ENCODE results near the gene TMEM114.

The TMEM114 gene

DNA sequence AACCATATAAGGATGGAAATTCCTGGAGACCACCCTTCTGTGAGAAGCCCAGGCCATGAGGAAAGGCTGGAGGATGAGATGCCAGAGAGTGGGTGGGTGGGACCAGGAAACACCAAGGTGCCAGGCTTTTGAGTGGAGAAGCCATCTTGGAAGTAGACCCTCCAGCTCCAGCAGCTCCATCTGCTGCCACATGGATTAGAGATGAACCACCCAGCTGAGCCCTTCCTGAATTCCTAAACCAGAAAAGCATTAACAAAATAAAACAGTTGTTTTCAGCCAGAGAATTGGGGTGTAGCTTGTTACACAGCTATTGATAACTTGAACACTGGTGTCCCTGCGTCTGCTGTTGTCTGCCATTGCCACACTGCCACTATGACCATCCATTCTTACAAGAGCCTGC, 6.3 kb upstream of the TMEM114 start:
- H3K36me3 ChIP-seq (ENCODE audit: insufficient read depth, low read length) = no peaks in the 10 kb centered on the region
- TF ChIP-seq FOXP2 (optimal IDR thresholded peaks at IDR 0.05; ENCODE audit: control extremely low read depth, extremely low read length, insufficient read depth) (no peak), POLR2AphosphoS5 (IDR thresholded peaks at IDR 0.05; ENCODE audit: borderline replicate concordance, low read depth, low read length) (no peak), EZH2 (IDR thresholded peaks at IDR 0.05) (no peak)
- H3K27ac ChIP-seq = no peak overlapping the region
- no peak overlapping the region for H3K9ac ChIP-seq (ENCODE audit: insufficient read length)
- no peaks in the 10 kb centered on the region for H3K9me3 ChIP-seq (ENCODE audit: low read depth, low read length)
- DNase-seq (ENCODE audit: low read depth, low spot score) = no peak
- no peak overlapping the region for H3K4me3 ChIP-seq

DNA sequence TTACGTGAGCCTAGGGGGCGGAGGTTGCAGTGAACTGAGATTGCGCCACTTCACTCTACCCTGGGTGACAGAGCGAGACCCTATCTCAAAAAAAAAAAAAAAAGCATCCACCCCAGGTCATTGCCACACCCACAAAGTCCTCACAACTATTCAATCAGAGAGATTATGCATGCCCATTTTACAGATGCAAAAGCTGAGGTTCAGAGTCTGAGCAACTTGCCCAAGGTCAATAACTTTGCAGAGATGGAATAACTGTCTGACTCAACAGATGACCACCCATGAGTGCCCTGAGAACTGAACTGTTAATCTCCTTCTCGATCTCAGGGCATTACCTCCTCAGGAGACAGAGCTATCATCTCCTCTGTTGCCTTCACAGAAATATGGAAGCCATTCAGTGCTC, 5.5 kb upstream of the TMEM114 start:
- Histone ChIP-seq H3K9ac (ENCODE audit: insufficient read length) (no peak overlapping the region), H3K4me3 (no peak overlapping the region), H3K36me3 (ENCODE audit: insufficient read depth, low read length) (no peaks in the 10 kb centered on the region), H3K9me3 (ENCODE audit: low read depth, low read length) (no peaks in the 10 kb centered on the region), H3K27ac (no peak overlapping the region)
- TF ChIP-seq EZH2 (IDR thresholded peaks at IDR 0.05) (no peak), FOXP2 (optimal IDR thresholded peaks at IDR 0.05; ENCODE audit: control extremely low read depth, extremely low read length, insufficient read depth) (no peak), POLR2AphosphoS5 (IDR thresholded peaks at IDR 0.05; ENCODE audit: borderline replicate concordance, low read depth, low read length) (no peak)
- DNase-seq (ENCODE audit: low read depth, low spot score) = no peak

DNA sequence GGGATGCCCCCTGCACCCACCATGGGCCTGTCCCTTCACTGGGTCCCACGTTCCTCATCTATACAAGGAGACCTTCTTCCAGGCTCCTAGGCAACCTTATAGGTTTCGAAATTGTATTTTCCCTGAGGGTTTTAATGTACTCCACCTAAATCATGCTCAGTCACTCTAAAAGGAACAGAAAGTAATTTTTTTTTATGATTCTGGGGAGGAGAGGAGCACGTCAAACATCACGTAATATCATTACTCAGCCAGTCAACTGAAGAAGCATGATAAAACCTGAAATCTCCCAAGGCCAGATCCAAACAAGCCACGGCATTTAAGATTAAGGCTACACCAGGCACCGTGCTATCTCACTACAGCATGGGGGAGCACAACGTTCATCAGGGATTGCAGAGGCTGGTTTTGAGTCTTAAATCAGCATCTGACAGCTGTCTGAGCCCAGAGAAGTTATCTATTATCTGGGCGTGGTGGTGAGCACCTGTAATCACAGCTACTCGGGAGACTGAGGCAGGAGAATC, 3.9 kb upstream of the TMEM114 start:
- H3K27ac ChIP-seq = no peak overlapping the region
- H3K9me3 ChIP-seq (ENCODE audit: low read depth, low read length) = no peaks in the 10 kb centered on the region
- no peak for DNase-seq (ENCODE audit: low read depth, low spot score)
- H3K9ac ChIP-seq (ENCODE audit: insufficient read length) = no peak overlapping the region
- no peaks in the 10 kb centered on the region for H3K36me3 ChIP-seq (ENCODE audit: insufficient read depth, low read length)
- H3K4me3 ChIP-seq = no peak overlapping the region
- no peak for TF ChIP-seq POLR2AphosphoS5 (IDR thresholded peaks at IDR 0.05; ENCODE audit: borderline replicate concordance, low read depth, low read length)
- TF ChIP-seq FOXP2 (optimal IDR thresholded peaks at IDR 0.05; ENCODE audit: control extremely low read depth, extremely low read length, insufficient read depth) = no peak
- TF ChIP-seq EZH2 (IDR thresholded peaks at IDR 0.05) = no peak

DNA sequence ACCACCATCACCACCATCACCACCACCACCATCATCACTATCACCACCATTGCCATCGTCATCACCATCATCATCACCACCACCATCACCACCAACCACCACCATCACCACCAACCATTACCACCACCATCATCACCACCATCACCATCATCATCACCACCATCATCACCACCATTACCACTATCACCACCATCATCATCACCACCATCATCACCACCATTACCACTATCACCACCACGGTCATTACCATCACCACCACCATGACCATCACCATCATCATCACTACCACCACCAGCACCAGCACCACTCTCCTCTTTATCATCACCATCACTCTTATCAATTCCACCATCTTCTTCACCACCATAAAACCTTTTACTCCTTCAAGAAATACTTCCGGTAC, 1.1 kb upstream of the TMEM114 start:
- no peak for DNase-seq (ENCODE audit: low read depth, low spot score)
- TF ChIP-seq POLR2AphosphoS5 (IDR thresholded peaks at IDR 0.05; ENCODE audit: borderline replicate concordance, low read depth, low read length) = no peak
- no peak for TF ChIP-seq EZH2 (IDR thresholded peaks at IDR 0.05)
- no peaks in the 10 kb centered on the region for H3K36me3 ChIP-seq (ENCODE audit: insufficient read depth, low read length)
- no peak overlapping the region for H3K9ac ChIP-seq (ENCODE audit: insufficient read length)
- H3K4me3 ChIP-seq = no peak overlapping the region
- no peak overlapping the region for H3K27ac ChIP-seq
- no peaks in the 10 kb centered on the region for H3K9me3 ChIP-seq (ENCODE audit: low read depth, low read length)

DNA sequence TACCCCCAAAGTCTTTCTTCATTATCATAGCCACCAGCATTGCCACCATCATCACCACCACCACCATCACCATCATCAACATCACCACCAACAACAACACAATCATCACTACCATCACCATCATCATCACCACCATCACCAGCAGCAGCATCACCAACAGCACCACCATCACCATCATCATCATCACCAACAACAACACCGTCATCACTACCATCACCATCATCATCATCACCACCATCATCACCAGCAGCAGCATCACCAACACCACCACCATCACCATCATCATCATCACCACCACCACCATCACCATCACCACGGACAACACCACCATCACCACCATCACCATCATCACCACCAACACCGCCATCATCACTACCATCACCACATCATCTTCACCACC, 500 bp upstream of the TMEM114 start:
- no peak for DNase-seq (ENCODE audit: low read depth, low spot score)
- H3K36me3 ChIP-seq (ENCODE audit: insufficient read depth, low read length) = no peaks in the 10 kb centered on the region
- no peak overlapping the region for H3K4me3 ChIP-seq
- H3K27ac ChIP-seq = no peak overlapping the region
- H3K9ac ChIP-seq (ENCODE audit: insufficient read length) = no peak overlapping the region
- TF ChIP-seq EZH2 (IDR thresholded peaks at IDR 0.05) = no peak
- no peak for TF ChIP-seq POLR2AphosphoS5 (IDR thresholded peaks at IDR 0.05; ENCODE audit: borderline replicate concordance, low read depth, low read length)
- no peak for TF ChIP-seq FOXP2 (optimal IDR thresholded peaks at IDR 0.05; ENCODE audit: control extremely low read depth, extremely low read length, insufficient read depth)
- H3K9me3 ChIP-seq (ENCODE audit: low read depth, low read length) = no peaks in the 10 kb centered on the region

DNA sequence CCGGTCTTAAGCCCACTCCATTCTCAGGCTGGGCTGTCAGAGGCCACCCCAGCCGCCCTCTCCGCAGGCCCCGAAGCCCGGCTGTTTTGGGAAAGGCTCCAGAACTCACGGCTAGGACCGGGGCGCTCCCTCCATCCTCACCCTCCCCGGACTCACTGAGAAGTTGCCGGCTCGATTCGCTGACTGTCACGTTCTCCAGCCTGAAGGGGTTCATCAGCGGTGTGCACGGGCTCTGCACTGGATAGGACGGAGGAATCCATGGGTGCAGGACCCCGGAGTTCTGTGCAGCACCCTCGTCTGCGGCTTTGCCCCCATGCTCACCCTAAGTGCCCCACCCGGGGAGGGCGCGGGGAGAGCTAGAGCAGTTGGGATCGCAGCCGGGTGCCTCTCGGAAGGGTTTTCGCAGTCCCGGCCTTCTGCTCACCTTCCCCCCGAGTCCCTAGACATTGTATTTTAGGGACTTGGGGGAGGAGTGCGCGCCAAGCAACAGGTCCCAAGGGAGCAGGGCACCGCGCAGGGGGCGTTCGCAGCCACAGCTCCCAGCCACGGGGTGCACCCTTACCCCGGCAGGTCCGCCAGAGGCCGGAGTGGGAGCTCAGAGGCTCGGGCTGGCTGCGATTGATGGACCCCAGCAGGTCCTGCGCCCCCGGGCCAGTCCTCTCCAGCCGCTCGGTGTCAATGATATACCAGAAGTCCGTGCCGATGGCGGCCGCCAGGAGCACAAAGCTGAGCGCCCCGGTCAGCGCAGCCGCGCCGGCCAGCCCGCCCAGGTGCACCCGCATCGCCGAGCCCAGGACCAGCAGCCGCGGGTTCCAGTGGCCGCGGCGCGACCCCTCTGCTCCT, 1.0 kb downstream of the TMEM114 start:
- DNase-seq (ENCODE audit: low read depth, low spot score) = no peak
- H3K36me3 ChIP-seq (ENCODE audit: insufficient read depth, low read length) = no peaks in the 10 kb centered on the region
- TF ChIP-seq EZH2 (IDR thresholded peaks at IDR 0.05) (no peak), FOXP2 (optimal IDR thresholded peaks at IDR 0.05; ENCODE audit: control extremely low read depth, extremely low read length, insufficient read depth) (no peak), POLR2AphosphoS5 (IDR thresholded peaks at IDR 0.05; ENCODE audit: borderline replicate concordance, low read depth, low read length) (no peak)
- no peaks in the 10 kb centered on the region for H3K9me3 ChIP-seq (ENCODE audit: low read depth, low read length)
- H3K9ac ChIP-seq (ENCODE audit: insufficient read length) = no peak overlapping the region
- H3K27ac ChIP-seq = no peak overlapping the region
- H3K4me3 ChIP-seq = no peak overlapping the region

DNA sequence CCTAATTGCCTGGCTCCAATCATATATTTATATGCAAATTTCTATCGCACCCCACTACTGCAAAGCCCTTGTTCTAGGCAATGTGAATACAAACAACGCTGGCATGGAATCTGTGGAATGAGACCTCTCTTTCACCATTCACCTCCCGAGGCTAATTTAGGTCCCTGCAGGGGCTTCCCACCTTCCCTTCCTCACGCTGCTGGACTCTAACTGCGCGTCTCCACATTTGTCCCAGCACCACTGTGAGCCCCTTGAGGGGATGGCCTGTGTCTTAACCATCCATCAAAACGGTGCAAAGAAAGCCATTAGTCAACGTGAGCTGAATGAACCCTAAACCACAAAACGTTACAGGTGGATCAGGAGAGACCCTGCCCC, 1.6 kb downstream of the TMEM114 start:
- H3K9me3 ChIP-seq (ENCODE audit: low read depth, low read length) = no peaks in the 10 kb centered on the region
- TF ChIP-seq FOXP2 (optimal IDR thresholded peaks at IDR 0.05; ENCODE audit: control extremely low read depth, extremely low read length, insufficient read depth) (no peak), POLR2AphosphoS5 (IDR thresholded peaks at IDR 0.05; ENCODE audit: borderline replicate concordance, low read depth, low read length) (no peak), EZH2 (IDR thresholded peaks at IDR 0.05) (no peak)
- no peak overlapping the region for H3K9ac ChIP-seq (ENCODE audit: insufficient read length)
- no peaks in the 10 kb centered on the region for H3K36me3 ChIP-seq (ENCODE audit: insufficient read depth, low read length)
- no peak for DNase-seq (ENCODE audit: low read depth, low spot score)
- no peak overlapping the region for H3K4me3 ChIP-seq
- no peak overlapping the region for H3K27ac ChIP-seq

DNA sequence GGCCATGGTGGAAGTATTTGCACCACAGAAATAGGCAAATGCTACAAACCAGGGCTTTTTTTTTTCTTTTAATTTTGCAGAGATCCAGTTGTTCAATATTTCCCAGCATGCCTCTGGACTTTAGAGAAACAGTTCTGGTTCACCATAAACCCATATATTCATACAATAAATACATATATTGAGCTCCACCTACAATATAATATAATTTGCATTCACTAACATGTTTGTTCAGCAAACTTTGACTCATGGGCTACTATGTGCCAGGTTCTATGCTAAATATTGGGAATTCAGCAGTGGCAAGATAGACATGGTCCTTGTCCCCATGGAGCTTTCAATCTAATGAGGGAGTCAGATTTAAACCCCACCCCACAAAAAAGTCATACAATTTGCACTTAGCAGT, 3.2 kb downstream of the TMEM114 start:
- Histone ChIP-seq H3K36me3 (ENCODE audit: insufficient read depth, low read length) (no peaks in the 10 kb centered on the region), H3K27ac (no peak overlapping the region), H3K4me3 (no peak overlapping the region), H3K9ac (ENCODE audit: insufficient read length) (no peak overlapping the region), H3K9me3 (ENCODE audit: low read depth, low read length) (no peaks in the 10 kb centered on the region)
- no peak for TF ChIP-seq POLR2AphosphoS5 (IDR thresholded peaks at IDR 0.05; ENCODE audit: borderline replicate concordance, low read depth, low read length)
- TF ChIP-seq FOXP2 (optimal IDR thresholded peaks at IDR 0.05; ENCODE audit: control extremely low read depth, extremely low read length, insufficient read depth) = no peak
- TF ChIP-seq EZH2 (IDR thresholded peaks at IDR 0.05) = no peak
- DNase-seq (ENCODE audit: low read depth, low spot score) = no peak

DNA sequence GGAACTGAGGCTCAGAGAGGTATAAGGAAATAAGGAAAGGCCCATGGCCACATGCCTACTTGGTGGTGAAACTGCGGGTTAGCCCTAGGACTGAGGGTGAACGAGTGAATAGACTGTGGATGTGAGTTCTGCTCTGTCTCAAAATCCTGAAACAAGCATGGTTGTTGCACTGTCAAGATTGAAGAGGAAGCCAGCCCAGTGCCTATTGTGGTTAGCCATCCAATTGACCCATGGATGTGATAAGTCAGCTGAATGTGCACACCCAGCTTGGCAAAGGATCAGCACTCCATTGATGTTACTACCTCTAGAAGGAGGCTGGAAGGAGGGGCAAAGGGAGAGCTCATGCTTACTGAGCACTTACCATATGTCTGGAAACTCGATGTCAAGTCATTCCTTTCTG, 4.5 kb downstream of the TMEM114 start:
- Histone ChIP-seq H3K9ac (ENCODE audit: insufficient read length) (no peak overlapping the region), H3K27ac (no peak overlapping the region), H3K36me3 (ENCODE audit: insufficient read depth, low read length) (no peaks in the 10 kb centered on the region), H3K4me3 (no peak overlapping the region), H3K9me3 (ENCODE audit: low read depth, low read length) (no peaks in the 10 kb centered on the region)
- TF ChIP-seq FOXP2 (optimal IDR thresholded peaks at IDR 0.05; ENCODE audit: control extremely low read depth, extremely low read length, insufficient read depth) = no peak
- TF ChIP-seq EZH2 (IDR thresholded peaks at IDR 0.05) = no peak
- no peak for TF ChIP-seq POLR2AphosphoS5 (IDR thresholded peaks at IDR 0.05; ENCODE audit: borderline replicate concordance, low read depth, low read length)
- no peak for DNase-seq (ENCODE audit: low read depth, low spot score)
